ENCODE data around the gene ZSCAN4.

Gene ZSCAN4

DNA sequence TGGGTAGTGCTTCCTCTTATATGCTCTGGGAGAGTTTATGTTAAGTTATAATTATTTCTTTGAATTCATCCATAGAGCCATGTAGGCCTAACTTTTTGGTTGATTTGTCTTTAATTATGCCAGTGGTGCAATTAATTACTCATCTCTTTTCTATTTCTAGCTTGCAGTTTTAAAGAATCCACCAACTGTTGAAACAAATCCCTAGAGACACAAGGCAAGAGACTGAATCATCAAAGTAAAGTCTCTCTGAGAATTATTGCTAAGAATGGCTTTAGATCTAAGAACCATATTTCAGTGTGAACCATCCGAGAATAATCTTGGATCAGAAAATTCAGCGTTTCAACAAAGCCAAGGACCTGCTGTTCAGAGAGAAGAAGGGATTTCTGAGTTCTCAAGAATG lies 7.1 kb downstream of the ZSCAN4 start:
- H3K36me3 ChIP-seq (ENCODE audit: control insufficient read depth, insufficient read depth, low read length): no peaks in the 10 kb centered on the region
- H3K4me1 ChIP-seq (ENCODE audit: control insufficient read depth, insufficient read depth, low read length, poor library complexity, severe bottlenecking): no peaks in the 10 kb centered on the region
- no peak overlapping the region for H3K4me3 ChIP-seq (ENCODE audit: extremely low read depth, insufficient read depth, low read length, poor library complexity, severe bottlenecking)
- H3K9me3 ChIP-seq (ENCODE audit: control insufficient read depth, low read length): peaks cover 5% of the 10 kb centered on the region
- WGBS, 2 experiments (ENCODE audit: insufficient coverage in 2 of 2): 75 to 83% methylated on average over 2 of the region's 2 CpGs
- H3K27ac ChIP-seq (ENCODE audit: low read depth, low read length, severe bottlenecking): no peak overlapping the region

DNA sequence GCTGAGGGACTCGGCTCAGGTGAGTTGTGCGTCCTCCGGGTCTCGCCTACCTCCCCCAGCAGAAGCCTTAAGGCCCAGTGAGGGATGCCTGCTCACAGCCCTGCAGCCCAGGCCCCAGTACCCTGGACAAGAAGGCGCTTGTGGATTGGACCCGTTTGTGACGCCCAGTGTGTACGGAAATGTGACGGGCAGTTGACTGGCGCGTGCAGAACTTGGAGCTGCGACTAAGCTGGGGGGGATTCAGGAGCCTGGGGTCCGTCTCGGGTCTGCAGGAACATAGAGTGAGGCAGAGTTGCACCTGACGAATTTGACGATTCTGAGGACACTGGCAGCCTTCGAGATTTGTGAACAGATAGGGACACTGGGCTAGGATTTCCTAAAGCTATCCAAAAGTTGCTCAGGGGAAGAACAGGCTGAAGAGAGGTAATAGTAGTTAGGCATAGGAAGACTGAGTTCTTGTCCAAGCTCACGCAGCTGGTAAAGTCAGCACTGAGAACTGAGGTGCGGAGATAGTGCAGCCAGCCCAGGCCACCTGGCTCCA lies 13.6 kb downstream of the ZSCAN4 start:
- H3K36me3 ChIP-seq (ENCODE audit: control insufficient read depth, insufficient read depth, low read length): peaks cover 45% of the 10 kb centered on the region
- peaks cover 48% of the 10 kb centered on the region for H3K9me3 ChIP-seq (ENCODE audit: control insufficient read depth, low read length)
- no peak overlapping the region for H3K27ac ChIP-seq (ENCODE audit: low read depth, low read length, severe bottlenecking)
- peaks cover 3% of the 10 kb centered on the region for H3K4me1 ChIP-seq (ENCODE audit: control insufficient read depth, insufficient read depth, low read length, poor library complexity, severe bottlenecking)
- peak overlapping the region; percentile 91 for H3K4me3 ChIP-seq (ENCODE audit: extremely low read depth, insufficient read depth, low read length, poor library complexity, severe bottlenecking)
- WGBS, 2 experiments (ENCODE audit: insufficient coverage in 2 of 2): 5% methylated on average over 17 to 19 of the region's 19 CpGs

DNA sequence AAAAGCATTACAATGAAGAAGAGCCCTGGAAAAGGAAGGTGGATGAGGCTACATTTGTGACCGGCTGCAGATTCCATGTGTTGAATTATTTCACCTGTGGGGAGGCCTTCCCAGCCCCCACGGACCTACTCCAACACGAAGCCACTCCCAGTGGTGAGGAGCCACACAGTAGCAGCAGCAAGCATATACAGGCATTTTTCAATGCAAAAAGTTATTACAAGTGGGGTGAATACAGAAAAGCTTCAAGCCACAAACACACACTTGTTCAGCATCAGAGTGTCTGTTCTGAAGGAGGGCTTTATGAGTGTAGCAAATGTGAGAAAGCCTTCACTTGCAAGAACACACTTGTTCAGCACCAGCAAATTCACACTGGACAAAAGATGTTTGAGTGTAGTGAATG lies 18.0 kb downstream of the ZSCAN4 start:
- Histone ChIP-seq H3K9me3 (ENCODE audit: control insufficient read depth, low read length) (peaks cover 66% of the 10 kb centered on the region), H3K4me1 (ENCODE audit: control insufficient read depth, insufficient read depth, low read length, poor library complexity, severe bottlenecking) (peaks cover 3% of the 10 kb centered on the region), H3K36me3 (ENCODE audit: control insufficient read depth, insufficient read depth, low read length) (peaks cover 71% of the 10 kb centered on the region), H3K27ac (ENCODE audit: low read depth, low read length, severe bottlenecking) (no peak overlapping the region), H3K4me3 (ENCODE audit: extremely low read depth, insufficient read depth, low read length, poor library complexity, severe bottlenecking) (no peak overlapping the region)
- WGBS, 2 experiments (ENCODE audit: insufficient coverage in 2 of 2): 100% methylated on average over 1 of the region's 3 CpGs

DNA sequence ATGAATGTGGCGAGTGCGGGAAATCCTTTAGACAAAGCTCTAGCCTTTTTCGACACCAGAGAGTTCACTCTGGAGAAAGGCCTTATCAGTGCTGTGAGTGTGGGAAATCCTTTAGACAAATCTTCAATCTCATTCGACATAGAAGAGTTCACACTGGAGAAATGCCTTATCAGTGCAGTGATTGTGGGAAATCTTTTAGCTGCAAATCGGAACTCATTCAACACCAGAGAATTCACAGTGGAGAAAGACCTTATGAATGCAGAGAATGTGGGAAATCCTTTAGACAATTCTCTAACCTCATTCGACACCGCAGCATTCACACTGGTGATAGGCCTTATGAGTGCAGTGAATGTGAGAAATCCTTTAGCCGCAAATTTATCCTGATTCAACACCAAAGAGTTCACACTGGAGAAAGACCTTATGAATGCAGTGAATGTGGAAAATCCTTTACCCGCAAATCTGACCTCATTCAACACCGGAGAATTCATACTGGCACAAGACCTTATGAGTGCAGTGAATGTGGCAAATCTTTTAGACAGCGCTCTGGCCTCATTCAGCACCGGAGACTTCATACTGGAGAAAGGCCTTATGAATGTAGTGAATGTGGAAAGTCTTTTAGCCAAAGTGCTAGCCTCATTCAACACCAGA lies 18.8 kb downstream of the ZSCAN4 start:
- Histone ChIP-seq H3K4me1 (ENCODE audit: control insufficient read depth, insufficient read depth, low read length, poor library complexity, severe bottlenecking) (peaks cover 3% of the 10 kb centered on the region), H3K4me3 (ENCODE audit: extremely low read depth, insufficient read depth, low read length, poor library complexity, severe bottlenecking) (no peak overlapping the region), H3K27ac (ENCODE audit: low read depth, low read length, severe bottlenecking) (no peak overlapping the region), H3K9me3 (ENCODE audit: control insufficient read depth, low read length) (peaks cover 66% of the 10 kb centered on the region), H3K36me3 (ENCODE audit: control insufficient read depth, insufficient read depth, low read length) (peaks cover 71% of the 10 kb centered on the region)
- WGBS, 2 experiments (ENCODE audit: insufficient coverage in 2 of 2): 96 to 98% methylated on average over 3 to 6 of the region's 12 CpGs

DNA sequence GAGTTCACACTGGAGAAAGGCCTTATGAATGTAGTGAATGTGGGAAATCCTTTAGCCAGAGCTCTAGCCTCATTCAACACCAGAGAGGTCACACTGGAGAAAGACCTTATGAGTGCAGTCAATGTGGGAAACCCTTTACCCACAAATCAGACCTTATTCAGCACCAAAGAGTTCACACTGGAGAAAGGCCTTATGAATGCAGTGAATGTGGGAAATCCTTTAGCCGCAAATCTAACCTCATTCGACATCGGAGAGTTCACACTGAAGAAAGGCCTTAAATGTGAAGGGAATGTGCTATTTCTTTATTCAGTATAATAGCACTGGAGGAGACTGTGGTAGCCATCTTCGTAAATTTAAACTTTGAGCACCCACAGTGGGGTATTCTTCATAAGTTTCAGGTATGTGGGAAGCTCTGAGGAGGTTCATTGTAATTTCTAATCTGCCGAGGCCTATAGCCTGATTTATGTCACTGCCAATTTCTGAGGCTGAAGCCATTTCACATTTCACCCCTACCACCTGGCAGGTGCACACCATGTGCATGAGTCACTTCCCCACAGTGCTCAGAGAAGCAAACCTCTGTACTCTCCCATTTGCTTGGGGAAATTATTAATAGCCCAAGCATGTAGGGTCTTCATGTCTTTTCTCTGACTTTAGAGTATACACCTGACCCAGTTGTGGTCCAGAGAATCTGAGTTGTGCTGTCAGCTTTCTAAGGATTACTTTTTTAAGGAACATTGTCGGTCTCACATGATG lies 19.5 kb downstream of the ZSCAN4 start:
- no peaks in the 10 kb centered on the region for H3K4me1 ChIP-seq (ENCODE audit: control insufficient read depth, insufficient read depth, low read length, poor library complexity, severe bottlenecking)
- WGBS, 2 experiments (ENCODE audit: insufficient coverage in 2 of 2): 89 to 98% methylated on average over 4 to 5 of the region's 6 CpGs

DNA sequence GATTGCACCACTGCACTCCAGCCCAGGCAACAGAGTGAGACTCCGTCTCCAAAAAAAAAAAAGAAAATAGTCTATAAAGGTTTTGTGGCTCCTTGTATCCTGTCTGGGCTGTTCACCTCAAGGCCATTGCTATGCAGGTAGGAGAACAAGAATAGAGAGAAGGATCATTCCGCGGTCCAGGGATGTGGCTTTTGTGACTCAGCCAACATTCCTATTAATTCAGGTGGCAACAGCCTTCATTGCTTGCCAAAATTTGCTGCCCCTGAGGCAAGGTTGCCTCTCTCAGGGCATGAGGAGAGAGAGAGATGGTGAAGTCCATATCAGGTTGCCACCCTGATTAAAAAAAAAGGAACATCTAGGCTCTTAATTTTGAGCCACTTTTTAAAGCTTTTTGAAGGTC lies 21.0 kb downstream of the ZSCAN4 start:
- Histone ChIP-seq H3K9me3 (ENCODE audit: control insufficient read depth, low read length) (peaks cover 48% of the 10 kb centered on the region), H3K27ac (ENCODE audit: low read depth, low read length, severe bottlenecking) (no peak overlapping the region), H3K36me3 (ENCODE audit: control insufficient read depth, insufficient read depth, low read length) (peaks cover 66% of the 10 kb centered on the region), H3K4me1 (ENCODE audit: control insufficient read depth, insufficient read depth, low read length, poor library complexity, severe bottlenecking) (no peaks in the 10 kb centered on the region), H3K4me3 (ENCODE audit: extremely low read depth, insufficient read depth, low read length, poor library complexity, severe bottlenecking) (no peak overlapping the region)
- WGBS, 2 experiments (ENCODE audit: insufficient coverage in 2 of 2): 100% methylated on average over 1 of the region's 3 CpGs

More for the DNA sequence above, 19.5 kb downstream of the ZSCAN4 start:
- Histone ChIP-seq H3K9me3 (ENCODE audit: control insufficient read depth, low read length) (peaks cover 62% of the 10 kb centered on the region), H3K27ac (ENCODE audit: low read depth, low read length, severe bottlenecking) (no peak overlapping the region), H3K4me3 (ENCODE audit: extremely low read depth, insufficient read depth, low read length, poor library complexity, severe bottlenecking) (no peak overlapping the region), H3K36me3 (ENCODE audit: control insufficient read depth, insufficient read depth, low read length) (peaks cover 68% of the 10 kb centered on the region)

DNA sequence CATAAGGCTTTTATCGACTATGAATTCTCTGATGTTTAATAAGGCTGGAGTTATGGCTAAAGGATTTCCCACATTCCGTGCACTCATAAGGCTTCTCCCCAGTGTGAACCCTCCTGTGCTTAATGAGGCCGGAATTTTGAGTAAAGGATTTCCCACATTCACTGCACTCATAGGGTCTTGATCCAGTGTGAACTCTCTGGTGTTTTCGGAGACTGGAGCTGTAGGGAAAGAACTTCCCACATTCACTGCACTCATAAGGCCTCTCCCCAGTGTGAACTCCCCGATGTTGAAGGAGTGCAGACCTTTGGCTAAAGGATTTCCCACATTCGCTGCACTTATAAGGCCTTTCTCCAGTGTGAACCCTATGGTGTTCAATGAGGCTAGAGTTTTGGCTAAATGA lies 32.9 kb downstream of the ZSCAN4 start:
- peaks cover 9% of the 10 kb centered on the region for H3K9me3 ChIP-seq (ENCODE audit: control insufficient read depth, low read length)
- H3K27ac ChIP-seq (ENCODE audit: low read depth, low read length, severe bottlenecking): no peak overlapping the region
- peaks cover 87% of the 10 kb centered on the region for H3K36me3 ChIP-seq (ENCODE audit: control insufficient read depth, insufficient read depth, low read length)
- WGBS, 2 experiments (ENCODE audit: insufficient coverage in 2 of 2): 93% methylated on average over 3 of the region's 6 CpGs; no CpG with 5 or more reads in 1 of the 2 experiments
- no peak overlapping the region for H3K4me3 ChIP-seq (ENCODE audit: extremely low read depth, insufficient read depth, low read length, poor library complexity, severe bottlenecking)
- H3K4me1 ChIP-seq (ENCODE audit: control insufficient read depth, insufficient read depth, low read length, poor library complexity, severe bottlenecking): no peaks in the 10 kb centered on the region

DNA sequence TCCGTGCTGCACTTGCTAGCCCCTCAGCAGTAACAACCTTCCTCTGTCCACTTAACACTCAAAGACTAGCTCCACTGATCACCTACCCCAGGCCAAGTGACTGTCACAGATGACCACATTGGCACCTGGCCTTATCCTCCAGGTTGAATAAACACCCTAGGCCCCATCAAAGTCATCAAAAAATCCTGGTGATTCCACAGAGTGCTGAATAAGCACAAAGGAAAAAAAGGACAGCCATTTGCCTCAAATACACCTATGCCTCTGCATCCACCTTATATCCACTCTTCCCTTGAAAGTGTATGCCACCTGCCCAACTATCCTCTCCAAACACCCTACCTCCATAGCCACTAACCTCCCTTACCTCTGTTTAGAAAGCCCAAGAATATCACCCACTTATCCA lies 37.6 kb downstream of the ZSCAN4 start:
- WGBS, 2 experiments (ENCODE audit: insufficient coverage in 2 of 2): 100% methylated on average over 1 of the region's 1 CpG
- Histone ChIP-seq H3K36me3 (ENCODE audit: control insufficient read depth, insufficient read depth, low read length) (peaks cover 66% of the 10 kb centered on the region), H3K27ac (ENCODE audit: low read depth, low read length, severe bottlenecking) (no peak overlapping the region), H3K4me3 (ENCODE audit: extremely low read depth, insufficient read depth, low read length, poor library complexity, severe bottlenecking) (no peak overlapping the region), H3K9me3 (ENCODE audit: control insufficient read depth, low read length) (peaks cover 6% of the 10 kb centered on the region), H3K4me1 (ENCODE audit: control insufficient read depth, insufficient read depth, low read length, poor library complexity, severe bottlenecking) (peaks cover 3% of the 10 kb centered on the region)

DNA sequence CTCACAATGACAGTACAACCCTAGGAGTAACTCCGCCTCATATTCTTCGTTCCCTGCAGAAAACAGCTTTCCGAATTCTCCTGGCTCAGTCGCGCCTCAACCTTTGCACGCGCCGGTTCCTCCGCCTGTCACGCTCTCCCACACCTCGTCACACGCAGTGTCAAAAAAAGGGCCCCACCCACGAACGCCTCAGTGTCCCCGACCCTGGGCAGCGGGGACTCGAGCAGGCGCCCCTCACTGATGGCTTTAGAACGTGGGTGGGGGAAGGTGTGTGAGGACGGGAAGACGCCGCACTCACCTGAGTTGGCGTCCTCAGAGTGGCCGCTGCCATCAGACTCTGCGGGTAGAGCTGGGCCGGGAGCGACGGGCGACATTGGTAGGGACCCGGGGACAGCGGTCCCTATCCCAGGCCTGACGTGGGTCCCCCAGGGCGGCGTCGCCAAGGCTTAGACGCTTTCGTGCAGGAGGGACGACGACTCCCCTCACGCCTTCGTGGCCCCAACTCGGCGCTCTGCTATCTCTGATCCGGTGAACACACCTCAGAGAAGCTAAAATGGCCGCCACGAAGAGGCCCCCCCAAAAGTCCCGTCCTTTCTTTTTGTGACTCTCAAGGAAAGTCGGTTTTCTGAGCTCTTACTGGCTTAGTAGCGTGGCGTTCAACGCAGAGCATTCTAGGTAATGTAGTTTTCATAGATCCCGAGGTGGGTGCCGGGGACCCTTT lies 40.1 kb downstream of the ZSCAN4 start, which contains the start of gene ZNF154:
Gene ZNF154 (minus strand): TSS at position 564 of the 721 bp plus-strand sequence. CDS start 233 bp downstream, at position 331.
- peak within 1 kb of the TSS; percentile 79 for H3K4me3 ChIP-seq (ENCODE audit: extremely low read depth, insufficient read depth, low read length, poor library complexity, severe bottlenecking)

DNA sequence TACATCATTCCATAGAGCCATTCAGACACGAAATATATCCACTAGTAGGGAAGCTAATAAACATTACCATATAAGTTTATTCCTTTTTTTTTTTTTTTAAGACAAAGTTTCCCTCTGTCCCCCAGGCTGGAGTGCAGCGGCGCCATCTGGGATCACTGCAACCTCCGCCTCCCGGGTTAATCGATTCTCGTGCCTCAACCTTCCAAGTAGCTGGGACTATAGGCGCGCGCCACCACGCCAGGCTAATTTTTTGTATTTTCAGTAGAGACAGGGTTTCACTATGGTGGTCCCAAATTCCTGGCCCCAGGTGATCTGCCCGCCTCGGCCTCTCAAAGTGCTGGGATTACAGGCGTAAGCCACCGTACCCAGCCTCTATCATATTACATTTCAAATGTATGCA lies 40.9 kb downstream of the ZSCAN4 start:
- Histone ChIP-seq H3K27ac (ENCODE audit: low read depth, low read length, severe bottlenecking) (no peak overlapping the region), H3K4me1 (ENCODE audit: control insufficient read depth, insufficient read depth, low read length, poor library complexity, severe bottlenecking) (peaks cover 3% of the 10 kb centered on the region), H3K9me3 (ENCODE audit: control insufficient read depth, low read length) (no peaks in the 10 kb centered on the region), H3K36me3 (ENCODE audit: control insufficient read depth, insufficient read depth, low read length) (peaks cover 33% of the 10 kb centered on the region), H3K4me3 (ENCODE audit: extremely low read depth, insufficient read depth, low read length, poor library complexity, severe bottlenecking) (peak overlapping the region; percentile 79)
- 77 to 88% methylated on average over 12 to 14 of the region's 15 CpGs for WGBS, 2 experiments (ENCODE audit: insufficient coverage in 2 of 2)

More for the DNA sequence above, 40.1 kb downstream of the ZSCAN4 start, which contains the start of gene ZNF154:
- no peaks in the 10 kb centered on the region for H3K9me3 ChIP-seq (ENCODE audit: control insufficient read depth, low read length)
- WGBS, 2 experiments (ENCODE audit: insufficient coverage in 2 of 2): 1 to 3% methylated on average over 46 to 53 of the region's 53 CpGs
- peaks cover 3% of the 10 kb centered on the region for H3K4me1 ChIP-seq (ENCODE audit: control insufficient read depth, insufficient read depth, low read length, poor library complexity, severe bottlenecking)
- peak within 1 kb of the TSS; percentile 86 for H3K27ac ChIP-seq (ENCODE audit: low read depth, low read length, severe bottlenecking)
- peaks cover 41% of the 10 kb centered on the region for H3K36me3 ChIP-seq (ENCODE audit: control insufficient read depth, insufficient read depth, low read length)
